ENCODE measurements around the gene SLC7A1.

The SLC7A1 gene

DNA sequence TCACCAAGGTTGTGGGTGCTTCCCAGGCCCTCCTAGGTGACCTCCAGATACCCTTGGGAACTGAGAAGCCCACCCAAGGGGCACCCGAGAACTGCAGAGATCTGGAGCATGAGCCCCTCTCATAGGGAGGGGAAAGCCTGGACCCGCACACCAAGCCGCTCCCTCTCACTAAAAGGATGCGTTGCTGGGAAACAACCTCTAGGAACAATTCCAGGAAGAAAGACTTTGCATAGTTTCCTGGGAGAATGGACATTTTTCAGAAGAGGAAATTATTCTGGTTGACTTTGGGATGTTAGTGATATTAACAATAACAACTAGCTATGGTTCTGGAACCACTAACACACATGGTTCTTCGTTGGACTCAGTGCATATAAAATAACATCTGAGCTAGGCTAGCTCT, 64.6 kb downstream of the SLC7A1 start:
- no peak for DNase-seq (ENCODE audit: low read depth in 3 of 3)

DNA sequence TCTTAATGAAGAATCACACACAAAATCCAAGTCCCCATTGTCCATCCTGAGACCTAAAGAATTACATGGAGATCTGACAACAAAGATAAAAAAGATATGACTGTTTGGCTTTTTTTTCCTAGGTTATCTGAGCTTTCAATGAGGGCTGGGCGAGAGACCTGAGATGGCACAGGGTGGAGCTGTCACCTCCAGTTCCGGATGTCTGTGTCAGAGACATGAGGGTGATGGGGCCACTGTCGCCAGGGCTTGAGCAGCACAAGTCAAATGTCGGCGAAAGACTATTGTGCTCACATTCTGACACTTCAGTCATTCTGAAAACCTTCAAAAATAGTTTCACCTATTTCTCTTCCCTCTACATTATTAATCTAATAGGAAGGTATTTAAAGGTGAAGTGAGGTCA, 65.7 kb downstream of the SLC7A1 start:
- DNase-seq (ENCODE audit: low read depth in 3 of 3): no peak

DNA sequence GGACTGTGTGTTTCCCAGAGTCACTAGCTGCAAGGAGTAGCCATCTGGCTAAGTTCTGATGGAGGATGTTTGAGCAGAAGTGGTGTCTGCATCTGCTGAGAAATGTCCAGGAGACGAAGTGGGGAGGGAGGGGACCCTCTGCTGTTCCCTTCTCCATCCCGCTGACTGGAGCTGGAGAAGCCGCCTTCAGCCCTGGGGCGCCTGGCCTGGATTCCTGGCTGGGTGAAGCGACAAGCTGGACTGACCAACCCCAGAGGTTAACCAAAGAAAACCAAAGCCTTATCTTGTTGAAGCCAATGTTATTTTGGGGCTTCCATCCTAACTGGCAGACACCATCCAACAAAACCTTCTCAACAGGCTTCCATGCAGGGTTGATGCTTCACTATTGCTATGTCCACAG, 67.6 kb downstream of the SLC7A1 start:
- DNase-seq (ENCODE audit: low read depth in 3 of 3): no peak

DNA sequence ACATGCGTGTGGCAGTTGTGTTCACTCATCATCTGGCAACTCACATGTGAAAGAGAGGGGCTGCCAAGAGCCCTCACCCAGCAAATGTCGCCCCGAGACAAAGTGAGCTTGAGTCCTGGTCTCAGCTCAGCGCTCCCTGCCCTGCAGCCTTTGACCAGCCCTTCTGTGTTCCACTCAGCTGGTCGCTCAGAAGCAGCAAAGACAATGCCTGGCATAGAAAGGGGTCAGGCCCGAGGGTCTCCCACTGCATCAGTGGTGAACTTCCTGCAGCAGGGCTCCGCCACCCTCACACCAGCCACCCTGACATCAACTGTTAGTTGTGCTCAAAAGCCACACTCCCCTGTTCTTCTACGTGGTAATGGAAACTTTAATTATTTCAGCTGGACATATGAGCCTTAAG, 68.0 kb downstream of the SLC7A1 start:
- no peak for DNase-seq (ENCODE audit: low read depth in 3 of 3)

DNA sequence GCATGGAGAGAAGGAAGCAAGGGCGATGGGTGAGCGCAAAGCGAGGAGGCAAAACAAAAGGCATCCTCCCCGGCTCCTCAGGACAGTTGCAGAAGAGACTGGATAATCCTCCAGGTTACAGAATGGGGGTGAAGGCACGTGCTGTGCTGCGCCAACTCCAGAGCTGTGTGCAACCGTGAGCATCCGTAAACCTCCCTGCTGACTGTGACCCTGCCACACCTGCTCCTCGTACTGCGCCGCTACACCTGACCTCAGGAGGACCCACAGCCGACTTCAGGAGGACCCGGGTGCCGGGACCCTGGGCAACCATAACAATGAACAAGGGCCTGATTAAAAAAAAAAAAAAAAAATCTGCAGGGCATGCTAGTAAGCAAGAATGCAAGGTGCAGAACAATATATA, 68.7 kb downstream of the SLC7A1 start:
- no peak for DNase-seq (ENCODE audit: low read depth in 3 of 3)

DNA sequence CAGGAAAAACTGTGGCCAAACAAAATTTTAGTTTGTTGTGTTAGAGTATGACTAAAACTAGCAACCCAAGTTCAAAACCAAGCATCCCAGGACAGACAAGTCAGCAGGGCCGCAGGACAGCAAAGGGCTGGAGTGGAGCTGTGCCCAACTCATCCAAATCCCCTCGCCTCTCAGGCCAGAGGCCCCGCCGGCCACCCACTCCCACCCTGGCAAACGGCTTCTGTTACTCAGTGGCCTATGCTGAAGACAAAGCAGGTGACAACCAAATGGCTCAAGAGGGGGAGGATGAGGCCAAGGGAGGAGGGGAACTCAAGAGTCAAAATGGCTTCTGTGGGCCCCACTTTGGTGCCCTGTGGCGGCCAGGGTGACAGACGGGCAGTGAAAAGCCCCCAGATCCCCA, 69.7 kb downstream of the SLC7A1 start:
- no peak for DNase-seq (ENCODE audit: low read depth in 3 of 3)

DNA sequence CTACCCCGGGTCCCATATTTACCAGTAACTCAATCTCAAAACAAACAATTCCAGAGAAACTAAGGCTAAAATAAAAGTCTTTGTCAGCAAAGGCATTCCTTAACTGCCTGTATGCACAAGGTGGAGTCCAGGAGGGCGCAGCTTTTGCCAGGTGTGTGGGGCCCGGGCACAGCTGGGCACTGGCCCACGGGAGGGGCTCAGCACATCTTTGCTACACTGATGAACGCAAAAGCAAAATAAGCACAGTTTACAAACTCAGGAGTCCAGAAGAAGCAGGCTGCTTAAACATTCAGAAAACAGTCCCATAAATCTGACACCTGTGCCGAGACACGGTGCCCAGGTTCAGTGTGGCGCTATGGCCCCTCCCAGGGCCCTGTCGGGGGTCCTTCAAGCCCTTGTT, 70.8 kb downstream of the SLC7A1 start:
- DNase-seq (ENCODE audit: low read depth in 3 of 3): no peak

DNA sequence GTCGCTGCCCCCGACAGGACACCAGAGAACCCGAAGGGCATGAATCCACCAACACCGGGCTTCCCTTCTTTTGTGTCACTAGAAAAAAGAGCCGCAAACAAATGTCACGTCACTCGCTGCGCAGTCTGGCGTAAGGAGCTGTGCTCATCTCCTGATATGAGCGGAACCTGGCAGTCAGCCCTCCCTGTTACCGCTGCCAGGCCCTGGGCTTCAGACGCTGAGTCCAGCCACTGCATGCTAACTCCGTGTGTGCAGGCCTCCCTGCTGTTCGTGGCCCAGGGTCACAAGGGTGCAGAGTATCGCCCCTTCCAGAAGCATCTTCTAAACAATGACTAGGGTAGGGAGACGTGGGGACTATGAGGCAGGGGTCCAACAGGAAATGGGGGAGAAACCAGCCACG, 71.3 kb downstream of the SLC7A1 start:
- no peak for DNase-seq (ENCODE audit: low read depth in 3 of 3)

DNA sequence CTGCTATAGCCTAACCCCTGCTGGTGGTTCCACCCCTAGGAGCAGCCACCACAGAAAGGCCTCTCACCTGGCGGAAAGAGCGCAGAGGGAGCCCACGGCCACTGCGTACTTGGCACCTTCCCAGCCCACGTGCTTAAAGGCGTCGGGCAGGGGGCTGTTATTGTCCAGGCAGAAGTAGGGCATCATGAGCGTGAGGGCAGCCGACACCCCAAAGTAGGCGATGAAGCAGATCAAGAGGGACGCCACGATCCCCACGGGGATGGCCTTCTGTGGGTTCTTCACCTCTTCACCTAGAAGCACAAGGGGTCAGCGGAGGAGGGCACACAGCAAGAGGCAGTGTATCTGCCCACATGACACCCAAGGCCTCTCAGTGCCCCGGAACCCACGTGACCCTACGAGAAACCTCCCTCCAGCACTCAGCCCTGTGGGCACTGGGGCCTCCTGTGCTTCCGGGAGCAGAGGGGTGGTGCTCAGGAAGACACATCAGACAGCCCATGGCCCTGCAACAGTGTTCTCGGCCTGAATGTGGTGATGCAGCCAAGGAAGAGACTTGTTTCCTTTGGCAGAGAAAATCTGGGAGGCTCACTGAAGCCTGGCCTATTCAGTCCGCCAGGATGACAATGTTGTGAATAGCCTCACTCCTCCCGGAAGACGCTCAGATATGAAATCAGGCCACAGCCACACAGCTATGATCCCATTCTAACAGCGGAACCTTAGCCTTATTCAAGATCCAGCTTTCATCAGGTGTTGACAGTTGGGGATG, 72.1 kb downstream of the SLC7A1 start:
- no peak for DNase-seq (ENCODE audit: low read depth in 3 of 3)

DNA sequence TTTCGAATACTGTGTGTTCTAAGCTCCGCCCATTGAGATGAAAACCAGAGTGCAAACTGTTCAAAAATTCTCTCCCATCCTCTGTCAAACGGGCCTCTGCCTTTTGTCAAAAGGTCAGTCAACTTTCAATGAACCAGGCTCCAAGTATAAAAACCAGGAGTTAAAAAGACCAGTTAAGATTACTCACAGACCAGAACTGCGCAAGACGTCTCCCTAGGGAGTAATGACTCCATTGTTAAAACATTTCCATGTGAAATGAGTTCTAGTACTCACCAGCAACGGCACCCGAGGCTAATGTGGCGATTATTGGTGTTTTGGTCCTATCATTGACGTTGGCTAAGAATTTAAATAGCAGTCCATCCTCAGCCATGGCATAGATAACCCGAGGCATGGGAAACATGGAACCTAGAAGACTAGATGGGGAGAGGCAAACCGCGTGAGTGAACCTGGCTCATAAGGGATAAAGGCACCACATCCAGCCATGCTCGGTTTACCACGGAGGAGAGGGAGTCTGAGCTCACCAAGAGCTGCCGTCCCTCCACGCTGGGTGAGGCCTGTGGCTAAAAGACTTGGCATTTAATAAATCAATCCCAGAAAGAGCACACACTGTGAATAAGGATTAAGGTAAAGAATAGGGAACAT, 73.3 kb downstream of the SLC7A1 start:
- DNase-seq (ENCODE audit: low read depth in 3 of 3): no peak

DNA sequence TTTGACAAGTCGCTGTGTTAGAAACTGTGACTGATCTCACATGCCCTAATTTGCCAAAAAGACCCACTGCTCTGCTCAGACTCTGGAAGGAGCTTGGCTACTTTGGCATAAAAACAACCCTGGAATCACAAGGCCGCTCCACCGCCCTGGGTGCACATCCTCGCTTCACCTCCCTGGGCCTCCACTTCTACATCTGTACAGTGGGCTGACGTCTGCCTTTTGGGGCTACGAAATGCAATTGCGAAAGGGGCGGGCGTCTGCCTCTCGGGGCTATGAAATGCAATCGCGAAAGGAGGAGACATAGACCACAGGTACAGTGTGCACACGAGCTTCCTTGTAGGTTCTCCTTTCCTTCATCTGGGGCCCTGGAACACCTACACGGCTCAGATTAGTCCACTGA, 74.2 kb downstream of the SLC7A1 start:
- no peak for DNase-seq (ENCODE audit: low read depth in 3 of 3)

DNA sequence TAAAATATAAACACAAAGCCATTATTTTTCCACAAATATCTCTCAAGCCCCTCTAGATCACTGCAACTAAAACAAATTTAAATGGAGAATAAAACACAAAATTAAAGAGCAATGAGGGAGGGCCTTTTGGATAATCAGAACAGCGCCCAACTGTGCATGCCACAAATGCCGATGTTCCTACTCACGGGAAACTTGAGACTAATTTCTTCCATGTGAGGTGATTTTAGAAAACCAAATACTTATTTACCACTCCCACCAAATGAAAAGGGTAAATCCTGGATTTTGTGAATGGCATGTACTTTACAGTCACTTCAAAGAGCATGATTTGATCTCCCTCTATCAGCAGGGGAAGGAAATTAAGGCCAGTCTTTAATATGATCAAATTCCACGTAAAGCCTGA, 74.8 kb downstream of the SLC7A1 start:
- no peak for DNase-seq (ENCODE audit: low read depth in 3 of 3)

DNA sequence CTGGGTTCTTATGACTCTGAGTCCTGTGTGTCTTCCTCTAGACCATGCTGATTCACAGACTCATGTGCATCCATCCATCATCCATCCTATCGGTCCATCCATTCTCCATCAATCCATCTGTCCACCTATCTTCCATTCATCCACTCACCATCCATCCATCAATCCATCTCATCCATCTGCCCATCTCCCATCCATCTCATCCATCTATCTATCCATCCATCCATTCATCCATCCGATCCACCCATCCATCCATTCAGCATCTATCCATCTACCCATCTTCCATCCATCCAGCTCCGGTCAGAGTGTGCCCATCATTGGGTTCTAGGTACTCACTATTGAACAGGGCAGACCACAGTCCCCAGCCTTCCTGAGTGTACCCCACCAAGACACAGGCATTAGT, 75.6 kb downstream of the SLC7A1 start:
- no peak for DNase-seq (ENCODE audit: low read depth in 3 of 3)

DNA sequence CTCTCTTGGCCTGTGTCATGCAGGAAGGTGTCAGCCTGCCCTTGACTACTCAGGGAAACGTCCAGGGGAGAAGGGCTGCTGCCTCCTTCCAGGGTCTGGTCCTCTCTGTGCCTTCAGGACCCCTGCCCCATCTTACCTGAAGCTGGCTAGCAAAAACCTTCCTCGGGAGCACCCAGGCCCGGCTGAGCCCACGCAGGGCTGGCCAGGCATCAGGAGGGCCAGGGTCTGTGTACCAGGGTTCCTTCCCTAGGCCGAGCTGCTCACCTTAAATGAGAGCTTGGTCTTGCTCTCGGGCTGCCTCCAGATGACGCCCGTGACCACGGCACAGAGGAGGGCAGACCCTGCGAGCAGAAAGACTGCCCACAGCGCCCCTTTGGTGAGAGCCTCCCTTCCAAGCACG, 78.6 kb downstream of the SLC7A1 start:
- no peak for DNase-seq (ENCODE audit: low read depth in 3 of 3)

DNA sequence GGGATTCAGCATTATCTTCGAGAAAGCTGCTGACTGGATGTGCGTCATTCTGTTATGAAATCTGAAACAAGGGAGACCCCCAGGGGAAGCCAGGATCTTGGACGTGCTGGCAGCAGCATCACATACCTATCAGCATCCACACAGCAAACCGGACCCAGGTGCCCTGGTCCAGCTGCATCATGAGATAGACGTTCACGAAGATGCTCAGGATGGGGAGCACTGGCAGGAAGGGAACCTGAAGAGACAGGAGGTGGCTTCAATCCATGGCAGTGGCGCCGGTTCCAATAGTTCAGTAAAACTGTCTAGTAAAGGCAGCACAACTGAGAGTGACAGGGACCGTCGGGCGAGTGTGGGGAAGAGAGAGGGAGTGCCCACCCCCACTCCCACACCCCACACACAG, 79.5 kb downstream of the SLC7A1 start:
- no peak for DNase-seq (ENCODE audit: low read depth in 3 of 3)

DNA sequence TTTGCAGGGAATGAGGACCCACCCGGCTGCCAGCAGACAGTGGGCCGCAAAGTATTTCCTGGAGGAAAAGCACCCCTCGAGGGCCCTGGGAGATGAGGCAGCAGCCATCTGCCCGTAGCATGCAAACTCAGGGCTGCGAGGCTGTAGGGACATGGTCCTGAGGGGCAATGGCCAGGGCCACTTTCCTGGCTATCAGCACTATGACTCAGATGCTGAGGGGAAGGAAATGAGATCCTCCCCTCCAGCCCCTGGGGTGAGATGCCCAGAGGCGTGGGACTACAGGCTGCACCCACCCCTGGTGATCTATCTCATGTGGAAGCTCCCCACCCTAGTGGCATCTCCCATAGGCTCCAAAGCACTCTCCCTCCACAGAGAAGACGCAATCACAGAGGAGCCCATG, 80.1 kb downstream of the SLC7A1 start:
- DNase-seq (ENCODE audit: low read depth in 3 of 3): no peak

DNA sequence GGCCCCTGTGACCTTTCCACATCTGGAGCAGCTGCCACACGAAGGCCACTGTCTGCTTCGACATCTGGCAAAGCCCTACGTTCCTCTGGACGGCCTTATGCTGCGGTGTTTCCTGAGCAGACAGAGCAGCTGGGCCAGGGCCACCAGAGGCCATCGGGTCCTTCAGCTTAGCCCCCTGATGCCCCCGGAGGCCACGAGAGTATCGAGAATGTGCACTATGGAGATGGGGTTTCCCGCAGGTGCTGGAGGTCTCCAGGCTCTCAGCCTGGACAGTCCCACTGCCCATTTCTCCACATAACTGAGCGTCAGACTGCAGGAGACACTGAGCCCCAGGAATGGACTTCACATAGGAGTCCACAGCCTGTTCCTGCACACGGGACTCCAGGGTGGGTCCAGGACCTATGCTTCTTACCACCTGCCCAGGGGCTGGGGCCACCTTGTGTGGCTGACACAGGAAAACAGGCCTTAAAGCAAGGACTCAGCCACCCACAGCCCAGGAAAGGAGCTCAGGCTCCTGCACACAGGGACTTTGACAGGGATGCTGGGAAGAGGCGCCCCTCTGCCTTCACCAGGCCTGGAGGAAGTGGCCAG, 80.7 kb downstream of the SLC7A1 start:
- no peak for DNase-seq (ENCODE audit: low read depth in 3 of 3)

DNA sequence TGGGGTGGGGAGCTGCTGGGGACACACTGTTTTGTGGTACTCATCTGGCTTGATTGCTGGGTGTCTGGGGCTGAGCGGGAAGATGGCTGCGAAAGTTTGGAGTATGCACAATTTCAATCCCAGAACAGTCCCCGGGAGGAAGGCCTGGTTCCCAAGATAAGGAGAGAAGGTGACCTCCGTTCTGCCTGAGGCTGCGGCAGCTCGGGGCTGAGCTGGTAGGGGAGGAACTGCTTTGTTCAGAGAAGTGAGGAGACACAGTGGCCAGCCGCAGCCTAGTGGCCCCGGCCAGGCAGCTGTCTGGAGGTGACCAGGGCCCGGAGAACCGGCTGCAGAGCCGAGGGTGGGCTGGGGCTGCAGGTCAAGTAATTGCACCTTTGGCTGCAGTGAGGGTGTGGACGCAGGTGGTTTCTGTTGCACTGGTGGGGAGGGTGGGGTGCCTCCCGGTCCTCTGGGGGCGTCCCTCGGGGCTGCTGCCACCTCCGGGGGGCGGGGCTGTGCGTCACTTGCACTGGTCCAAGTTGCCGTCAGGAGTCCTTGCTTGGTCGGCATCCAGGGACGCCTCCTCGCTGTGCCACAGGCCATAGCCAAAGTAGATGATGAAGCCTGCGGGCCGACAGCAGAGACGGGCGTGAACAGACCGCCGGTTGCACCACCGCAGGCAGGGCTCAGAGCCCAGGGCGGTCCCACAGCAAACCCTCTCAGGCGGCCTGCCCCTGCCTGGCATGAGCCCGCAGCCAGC, 81.3 kb downstream of the SLC7A1 start:
- no peak for DNase-seq (ENCODE audit: low read depth in 3 of 3)

DNA sequence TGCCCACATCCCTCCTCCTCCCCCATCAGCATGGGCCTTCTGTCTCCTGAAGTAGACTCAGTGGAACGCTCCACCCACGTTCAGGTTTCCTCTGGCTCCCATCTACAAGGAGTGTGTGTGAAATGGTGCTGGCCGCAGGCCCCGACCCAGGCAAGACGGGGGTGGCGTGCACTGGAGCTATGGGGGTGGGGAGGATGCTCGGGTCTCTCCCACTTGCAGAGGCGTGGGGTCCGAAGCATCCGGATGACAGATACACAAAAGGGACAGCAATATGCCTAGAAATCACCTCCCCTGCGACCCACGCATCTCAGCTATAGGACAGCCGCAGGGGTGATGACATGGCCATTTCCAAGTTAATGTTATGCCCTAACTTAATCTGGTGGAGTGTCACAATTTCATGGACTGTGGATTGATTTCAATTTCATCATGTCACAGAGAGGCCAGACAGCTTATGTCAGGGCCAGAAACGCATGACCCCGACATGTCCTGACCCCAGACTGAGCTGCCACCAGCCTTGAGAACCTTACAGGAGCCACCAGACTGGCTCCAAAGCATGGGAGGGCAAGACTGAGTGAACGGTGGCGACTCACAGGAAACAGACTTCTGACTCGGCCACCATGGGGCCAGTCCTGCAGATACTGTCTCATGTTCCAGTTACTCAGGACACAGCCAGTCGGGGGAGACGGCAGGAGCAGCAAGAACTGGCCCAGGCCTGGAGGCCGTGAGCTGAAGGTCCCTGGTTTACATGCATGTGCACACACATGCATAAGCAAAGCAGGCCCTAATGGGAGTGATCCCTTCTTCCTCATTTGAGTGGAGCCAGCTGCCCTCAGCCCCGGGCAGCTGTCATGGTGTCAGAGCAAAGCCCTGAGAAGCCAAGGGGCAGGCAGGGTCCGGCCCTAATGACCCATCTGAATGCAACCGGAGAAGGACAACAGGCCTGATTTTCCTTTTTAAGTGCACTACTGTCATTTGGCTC, 82.2 kb downstream of the SLC7A1 start:
- no peak for DNase-seq (ENCODE audit: low read depth in 3 of 3)

DNA sequence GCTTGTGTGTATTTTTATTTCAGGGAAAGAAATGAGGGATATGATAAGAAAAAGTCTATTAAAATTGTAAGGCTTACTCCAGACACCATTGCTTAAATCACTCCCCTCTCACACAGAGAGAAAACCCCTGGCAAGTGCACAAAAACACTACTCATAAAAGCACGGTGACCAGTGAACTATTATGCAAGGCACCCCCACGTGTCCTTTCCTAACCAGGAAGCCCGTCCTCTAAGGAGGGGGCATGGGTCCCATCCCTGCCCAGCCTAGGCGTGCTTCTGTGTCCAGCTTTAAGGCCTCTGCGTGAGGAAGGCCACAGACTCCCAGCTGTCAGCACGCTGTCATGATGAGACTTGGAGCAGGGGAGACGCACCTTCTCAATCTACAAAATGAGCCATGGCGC, 83.5 kb downstream of the SLC7A1 start:
- DNase-seq (ENCODE audit: low read depth in 3 of 3): no peak

DNA sequence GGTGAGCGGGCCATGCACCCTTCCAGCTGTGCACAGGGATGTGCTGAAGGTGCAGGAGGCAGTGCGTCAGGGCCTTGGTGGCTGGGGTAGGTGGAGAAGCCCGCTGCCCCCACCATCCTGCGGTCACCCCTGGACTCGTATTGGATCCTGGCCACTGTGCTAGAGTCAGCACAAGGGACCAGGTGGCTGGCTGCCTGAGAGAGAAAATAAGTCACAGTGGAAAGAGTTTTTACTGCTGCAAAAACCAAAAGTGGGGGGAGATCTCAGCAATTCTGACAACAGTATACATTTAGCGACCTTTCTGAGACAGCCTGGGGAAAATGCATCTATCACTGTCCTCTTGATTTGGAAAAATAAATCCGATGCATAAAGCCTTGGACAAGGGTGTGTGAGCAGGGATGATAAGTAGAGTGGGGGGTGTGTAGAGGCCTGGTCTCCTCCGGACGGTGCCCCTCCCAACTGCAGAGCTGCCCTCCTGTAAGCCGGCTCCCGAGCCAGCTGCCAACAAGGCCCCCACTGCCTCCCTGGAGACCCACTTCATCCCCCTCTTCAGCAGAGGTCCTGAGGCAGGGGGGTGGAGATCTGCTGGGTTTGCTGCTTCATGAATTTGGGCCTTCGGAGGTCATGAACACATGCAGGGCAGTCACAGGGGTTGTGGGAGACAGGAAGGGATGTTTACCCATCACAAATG, 84.2 kb downstream of the SLC7A1 start:
- DNase-seq (ENCODE audit: low read depth in 3 of 3): no peak
